SK-N-SH treated with all-trans-retinoic acid at 6 μM for 48 hours (cell line): ENCODE data around the gene DTWD1.

Experiments used
- ARNTL ChIP-seq: fragments of 450-650 bp; formaldehyde crosslinking; IDR thresholded peaks from 2 replicates; pipeline ENCODE4 v1.5.0; 2020; ENCODE audit warnings: low read depth, mild to moderate bottlenecking, moderate library complexity, borderline replicate concordance
- CSDC2 ChIP-seq: fragments of 250-450 bp; sonication (Bioruptor Pico); IDR thresholded peaks from 2 replicates; pipeline ENCODE4 v1.5.0; 2020; ENCODE audit warnings: mild to moderate bottlenecking, moderate library complexity
- ESRRG ChIP-seq: fragments of 250-450 bp; sonication (Bioruptor Pico); IDR thresholded peaks from 2 replicates; pipeline ENCODE4 v1.6.1; 2021; ENCODE audit warnings: mild to moderate bottlenecking
- GLIS3 ChIP-seq: fragments of 250-450 bp; sonication (Bioruptor Pico); IDR thresholded peaks from 2 replicates; pipeline ENCODE4 v1.5.0; 2020; ENCODE audit warnings: mild to moderate bottlenecking, moderate library complexity
- ISL1 ChIP-seq: fragments of 250-450 bp; sonication (Bioruptor Pico); IDR thresholded peaks from 2 replicates; pipeline ENCODE4 v2.1.2; 2022; ENCODE audit warnings: mild to moderate bottlenecking, moderate library complexity
- OSR1 ChIP-seq: fragments of 250-450 bp; sonication (Bioruptor Pico); IDR thresholded peaks from 2 replicates; pipeline ENCODE4 v1.8.0; 2022; ENCODE audit warnings: moderate library complexity, mild to moderate bottlenecking, inconsistent platforms
- PPARA ChIP-seq: fragments of 250-450 bp; sonication (Bioruptor Pico); IDR thresholded peaks from 2 replicates; pipeline ENCODE4 v1.5.0; 2020; ENCODE audit warnings: mild to moderate bottlenecking, borderline replicate concordance
- RARB ChIP-seq: fragments of 250-450 bp; sonication (Bioruptor Pico); IDR thresholded peaks from 2 replicates; pipeline ENCODE4 v1.8.0; 2021; ENCODE audit warnings: mild to moderate bottlenecking, moderate library complexity
- SNAI2 ChIP-seq: fragments of 250-450 bp; sonication (Bioruptor Pico); IDR thresholded peaks from 2 replicates; pipeline ENCODE4 v1.5.0; 2020; ENCODE audit warnings: mild to moderate bottlenecking, moderate library complexity
- ZFP3 ChIP-seq: fragments of 250-450 bp; sonication (Bioruptor Pico); IDR thresholded peaks from 2 replicates; pipeline ENCODE4 v1.5.0; 2020; ENCODE audit warnings: mild to moderate bottlenecking, moderate library complexity
- ZFP30 ChIP-seq: fragments of 450-650 bp; formaldehyde crosslinking; IDR thresholded peaks from 2 replicates; pipeline ENCODE4 v1.5.0; 2022; ENCODE audit warnings: mild to moderate bottlenecking, moderate library complexity
- ZNF8 ChIP-seq: fragments of 450-650 bp; formaldehyde crosslinking; IDR thresholded peaks from 2 replicates; pipeline ENCODE4 v1.5.0; 2020; ENCODE audit warnings: mild to moderate bottlenecking, moderate library complexity
- TF ChIP-seq, protein P1 (sequence below): fragments of 250-450 bp; sonication (Bioruptor Pico); IDR thresholded peaks from 2 replicates; pipeline ENCODE4 v1.8.0; 2020; ENCODE audit warnings: mild to moderate bottlenecking, moderate library complexity, borderline replicate concordance
- TF ChIP-seq, protein P2 (sequence below): fragments of 250-450 bp; sonication (Bioruptor Pico); IDR thresholded peaks from 2 replicates; pipeline ENCODE4 v1.5.1; 2021; ENCODE audit warnings: mild to moderate bottlenecking, moderate library complexity

DNA sequence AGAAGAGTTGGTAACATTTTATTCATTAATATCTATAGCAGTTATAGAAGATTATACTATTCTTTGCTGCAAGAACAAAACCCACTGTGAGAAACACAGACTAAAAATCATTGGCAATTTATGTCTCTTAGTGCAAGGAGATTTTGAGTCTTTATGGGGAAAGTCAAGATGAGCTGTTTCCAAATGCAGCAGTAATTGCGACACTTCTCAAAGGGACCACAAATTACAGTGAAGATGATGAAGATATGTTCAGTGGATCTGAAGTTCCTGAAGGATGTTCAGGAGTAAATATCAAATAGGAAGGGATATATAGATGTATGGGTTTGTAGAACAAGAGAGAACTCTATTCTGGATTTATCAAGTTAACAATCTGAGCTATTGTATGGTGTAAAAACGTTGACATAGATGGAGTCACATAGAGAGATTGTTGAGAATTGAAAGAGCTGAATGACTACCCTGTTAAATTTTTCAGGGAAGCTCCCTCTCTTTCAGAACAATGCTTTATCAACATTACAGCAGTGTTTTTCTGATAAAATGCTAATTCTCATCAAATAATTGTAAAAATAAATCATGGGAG is 71.8 kb downstream of the DTWD1 start:
- no peak for TF ChIP-seq RARB (CRISPR knock-in tag)
- TF ChIP-seq, protein P1, sequence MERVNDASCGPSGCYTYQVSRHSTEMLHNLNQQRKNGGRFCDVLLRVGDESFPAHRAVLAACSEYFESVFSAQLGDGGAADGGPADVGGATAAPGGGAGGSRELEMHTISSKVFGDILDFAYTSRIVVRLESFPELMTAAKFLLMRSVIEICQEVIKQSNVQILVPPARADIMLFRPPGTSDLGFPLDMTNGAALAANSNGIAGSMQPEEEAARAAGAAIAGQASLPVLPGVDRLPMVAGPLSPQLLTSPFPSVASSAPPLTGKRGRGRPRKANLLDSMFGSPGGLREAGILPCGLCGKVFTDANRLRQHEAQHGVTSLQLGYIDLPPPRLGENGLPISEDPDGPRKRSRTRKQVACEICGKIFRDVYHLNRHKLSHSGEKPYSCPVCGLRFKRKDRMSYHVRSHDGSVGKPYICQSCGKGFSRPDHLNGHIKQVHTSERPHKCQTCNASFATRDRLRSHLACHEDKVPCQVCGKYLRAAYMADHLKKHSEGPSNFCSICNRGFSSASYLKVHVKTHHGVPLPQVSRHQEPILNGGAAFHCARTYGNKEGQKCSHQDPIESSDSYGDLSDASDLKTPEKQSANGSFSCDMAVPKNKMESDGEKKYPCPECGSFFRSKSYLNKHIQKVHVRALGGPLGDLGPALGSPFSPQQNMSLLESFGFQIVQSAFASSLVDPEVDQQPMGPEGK (CRISPR knock-in tag): no peak
- TF ChIP-seq, protein P2, sequence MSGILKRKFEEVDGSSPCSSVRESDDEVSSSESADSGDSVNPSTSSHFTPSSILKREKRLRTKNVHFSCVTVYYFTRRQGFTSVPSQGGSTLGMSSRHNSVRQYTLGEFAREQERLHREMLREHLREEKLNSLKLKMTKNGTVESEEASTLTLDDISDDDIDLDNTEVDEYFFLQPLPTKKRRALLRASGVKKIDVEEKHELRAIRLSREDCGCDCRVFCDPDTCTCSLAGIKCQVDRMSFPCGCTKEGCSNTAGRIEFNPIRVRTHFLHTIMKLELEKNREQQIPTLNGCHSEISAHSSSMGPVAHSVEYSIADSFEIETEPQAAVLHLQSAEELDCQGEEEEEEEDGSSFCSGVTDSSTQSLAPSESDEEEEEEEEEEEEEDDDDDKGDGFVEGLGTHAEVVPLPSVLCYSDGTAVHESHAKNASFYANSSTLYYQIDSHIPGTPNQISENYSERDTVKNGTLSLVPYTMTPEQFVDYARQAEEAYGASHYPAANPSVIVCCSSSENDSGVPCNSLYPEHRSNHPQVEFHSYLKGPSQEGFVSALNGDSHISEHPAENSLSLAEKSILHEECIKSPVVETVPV (CRISPR knock-in tag): no peak
- no peak for TF ChIP-seq ZFP30 (CRISPR knock-in tag)
- TF ChIP-seq ARNTL (CRISPR knock-in tag): no peak
- no peak for TF ChIP-seq OSR1
- TF ChIP-seq ISL1 (CRISPR knock-in tag): no peak
- no peak for TF ChIP-seq ESRRG (CRISPR knock-in tag)
- no peak for TF ChIP-seq ZNF8 (CRISPR knock-in tag)
- no peak for TF ChIP-seq PPARA (CRISPR knock-in tag)
- no peak for TF ChIP-seq CSDC2
- TF ChIP-seq GLIS3 (CRISPR knock-in tag): no peak
- TF ChIP-seq ZFP3 (CRISPR knock-in tag): no peak
- TF ChIP-seq SNAI2: no peak
